HG03378 (cell line): ENCODE results near the gene CXCR4.

ENCODE experiments used
- ATAC-seq: cut with Tn5 transposase; IDR thresholded peaks from one replicate; pipeline ENCODE4 v1.9.1; 2021; ENCODE audit warnings: mild to moderate bottlenecking, moderate library complexity; ENCODE audit not compliant: unreplicated experiment

Gene CXCR4

DNA sequence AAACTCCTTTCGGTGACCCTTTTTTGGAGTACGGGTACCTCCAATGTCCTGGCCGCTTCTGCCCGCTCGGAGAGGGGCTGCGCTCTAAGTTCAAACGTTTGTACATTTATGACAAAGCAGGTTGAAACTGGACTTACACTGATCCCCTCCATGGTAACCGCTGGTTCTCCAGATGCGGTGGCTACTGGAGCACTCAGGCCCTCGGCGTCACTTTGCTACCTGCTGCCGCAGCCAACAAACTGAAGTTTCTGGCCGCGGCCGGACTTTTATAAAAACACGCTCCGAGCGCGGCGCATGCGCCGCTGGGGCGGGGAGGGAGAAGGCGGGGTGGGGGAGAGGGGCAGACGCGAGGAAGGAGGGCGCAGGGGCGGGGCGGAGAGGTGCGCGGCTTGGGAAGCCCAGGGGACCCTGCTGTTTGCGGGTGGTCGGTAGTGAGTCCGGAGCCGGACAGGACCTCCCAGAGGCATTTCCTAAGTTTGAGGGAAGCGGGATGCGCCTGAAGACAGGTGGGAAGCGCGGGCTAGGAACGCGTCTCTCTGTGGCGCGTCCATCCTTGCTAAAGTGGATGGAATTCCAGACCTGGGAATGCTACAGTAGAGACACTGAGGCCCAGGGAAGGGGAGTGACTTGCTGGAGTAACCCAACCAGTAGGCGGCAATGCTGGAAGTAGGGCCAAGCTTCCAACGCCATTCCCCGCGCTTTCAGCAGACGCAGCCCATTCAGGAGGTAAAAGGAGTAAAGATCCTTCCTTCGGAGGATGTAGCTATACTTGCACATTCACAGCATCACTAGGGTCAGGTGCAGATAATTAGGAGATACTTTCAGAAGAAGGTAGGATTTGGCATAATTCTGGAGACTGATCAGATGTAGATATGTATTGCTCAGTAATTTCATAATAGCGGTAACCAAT is at the start of gene CXCR4:
Gene CXCR4, minus strand, starts transcription at position 241 of the 910 bp plus-strand sequence. Its CDS starts 89 bp downstream, at position 152.
- ATAC-seq: no peak

DNA sequence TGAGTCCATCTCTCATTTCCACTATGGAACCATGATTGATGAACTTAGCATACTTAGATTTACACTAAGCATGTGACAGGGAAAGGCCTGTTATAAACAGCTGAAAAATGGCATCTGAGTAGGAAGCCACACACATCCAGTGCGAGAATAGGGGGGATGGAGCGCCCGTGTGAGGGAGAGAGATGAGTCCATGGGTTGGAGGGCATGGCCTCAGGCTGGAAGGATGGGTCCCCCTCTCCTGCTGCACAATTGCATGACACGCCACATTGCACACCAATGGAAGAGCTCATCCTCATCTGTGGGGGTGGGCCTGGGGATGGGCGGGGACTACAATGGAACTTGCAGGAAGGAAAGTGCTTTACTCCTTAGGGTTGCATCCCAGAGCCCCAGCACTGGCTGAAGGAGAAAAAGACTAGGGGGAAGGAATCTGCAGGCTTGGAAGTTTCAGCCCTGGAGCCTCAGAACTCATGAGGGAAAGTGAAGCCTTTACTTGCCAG is 46.4 kb upstream of the CXCR4 start:
- ATAC-seq: no peak

DNA sequence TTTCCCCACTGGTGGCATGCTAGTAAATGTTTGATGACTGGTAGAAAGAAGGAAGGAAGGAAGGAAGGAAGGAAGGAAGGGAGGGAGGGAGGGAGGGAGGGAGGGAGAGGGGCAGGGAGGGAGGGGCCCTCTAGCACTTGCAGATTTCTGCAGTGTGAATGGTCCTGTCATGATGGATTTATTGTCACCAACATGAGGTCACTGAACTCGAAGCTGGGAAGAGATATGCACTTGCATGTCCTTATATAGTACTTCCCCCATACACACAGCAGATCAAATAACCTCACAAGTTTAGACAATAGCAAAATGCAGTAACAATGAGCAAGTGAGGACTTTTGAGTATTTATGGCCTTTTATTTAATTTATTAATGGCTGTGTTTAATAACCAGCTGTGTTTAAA is 44.5 kb upstream of the CXCR4 start:
- ATAC-seq: no peak

DNA sequence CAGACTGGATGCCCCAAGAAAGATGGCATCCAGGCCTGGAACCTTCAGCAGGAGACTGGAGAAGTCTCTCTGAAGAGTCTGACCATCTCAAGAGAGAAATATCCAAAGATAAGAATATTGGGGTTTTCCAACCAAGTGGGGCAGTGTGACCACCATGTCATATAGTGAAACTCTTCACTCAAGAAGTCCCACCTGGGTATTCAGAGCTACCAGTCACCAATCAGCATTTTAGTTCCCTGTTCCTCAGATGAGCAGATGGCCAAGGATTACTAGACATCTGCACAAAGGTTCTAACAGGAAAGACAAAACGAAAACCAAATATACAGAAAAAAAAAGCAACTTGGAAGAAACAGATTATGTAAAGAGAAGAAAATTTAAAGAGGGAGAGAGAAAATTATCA is 38.5 kb upstream of the CXCR4 start:
- ATAC-seq: no peak

DNA sequence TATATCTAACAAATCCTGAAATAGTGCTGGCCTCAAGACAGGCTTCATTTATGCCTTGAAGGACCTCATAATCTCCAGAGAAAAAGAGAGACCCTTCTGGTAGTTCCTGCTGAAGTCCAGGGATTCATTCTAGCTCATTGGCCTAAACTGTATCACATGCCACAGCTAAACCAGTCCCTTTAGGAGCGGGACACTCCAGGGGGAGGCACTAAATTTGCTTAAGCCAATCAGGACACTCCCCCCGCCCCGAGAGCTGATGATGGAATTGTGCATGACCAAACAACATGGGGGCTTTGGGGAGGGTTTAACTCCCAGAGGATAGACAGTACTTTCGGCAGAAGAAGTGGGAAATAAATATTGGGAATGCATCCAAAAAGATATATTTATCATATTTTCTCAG is 36.4 kb upstream of the CXCR4 start:
- no peak for ATAC-seq

DNA sequence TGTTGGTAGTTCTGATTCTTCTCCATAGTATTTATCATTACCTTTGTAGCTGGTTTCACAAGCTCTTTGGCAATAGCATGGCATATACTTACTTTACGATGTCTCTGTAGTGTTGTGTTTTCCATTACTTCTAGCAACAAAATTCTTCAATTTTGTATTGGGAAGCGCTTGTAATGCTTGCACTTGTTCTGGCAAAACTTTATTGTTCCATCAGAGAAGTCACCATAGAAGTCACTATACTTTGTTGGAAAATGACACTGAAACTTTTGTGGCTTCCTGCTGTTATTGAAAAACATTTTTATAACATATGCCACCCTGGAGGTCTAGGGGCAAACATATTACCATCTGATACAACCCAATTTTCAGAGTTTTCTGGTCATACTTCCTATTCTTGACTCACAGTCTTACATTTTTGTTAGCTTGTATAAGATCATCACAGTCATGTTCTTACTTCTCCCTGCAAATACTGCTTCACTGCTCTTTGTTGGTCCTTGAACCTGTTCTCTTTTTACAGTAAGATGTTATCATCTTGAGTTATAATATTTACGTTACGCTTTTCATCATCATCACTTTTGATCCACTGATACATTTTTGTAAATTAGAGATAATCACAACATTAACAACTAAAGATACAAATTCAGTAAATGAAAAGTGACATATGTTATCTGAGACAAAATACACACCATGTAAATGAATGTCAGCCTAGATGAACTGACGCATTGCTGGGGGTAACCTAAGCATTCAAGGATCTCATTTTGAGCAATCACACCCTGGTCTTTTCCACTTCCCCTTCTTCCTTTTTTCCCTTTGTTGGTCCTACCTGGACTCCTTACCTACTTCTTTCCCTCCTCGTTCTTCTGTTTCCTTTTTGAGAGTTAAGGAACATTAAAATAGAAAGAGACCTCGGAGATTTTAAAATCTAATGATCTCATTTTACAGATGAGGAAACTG is 33.3 kb upstream of the CXCR4 start:
- no peak for ATAC-seq

DNA sequence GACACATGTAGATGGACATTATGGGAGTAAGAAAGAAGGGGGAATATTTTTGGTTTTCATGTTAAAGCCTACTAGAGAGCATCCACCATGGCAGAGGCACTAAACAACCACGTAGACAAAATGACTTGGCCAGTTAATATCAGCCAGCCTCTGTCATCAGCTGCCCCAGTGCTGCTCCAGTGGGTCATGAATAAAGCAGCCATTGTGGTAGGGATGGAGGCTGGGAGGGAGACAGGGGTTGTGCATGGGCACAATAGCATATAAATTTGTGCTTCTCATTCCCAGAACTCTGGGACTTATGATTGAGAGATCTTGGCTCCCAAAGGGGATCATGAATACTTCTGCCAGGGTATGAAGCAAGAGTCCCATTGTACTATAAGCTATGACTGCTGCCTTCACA is 31.1 kb upstream of the CXCR4 start:
- no peak for ATAC-seq

DNA sequence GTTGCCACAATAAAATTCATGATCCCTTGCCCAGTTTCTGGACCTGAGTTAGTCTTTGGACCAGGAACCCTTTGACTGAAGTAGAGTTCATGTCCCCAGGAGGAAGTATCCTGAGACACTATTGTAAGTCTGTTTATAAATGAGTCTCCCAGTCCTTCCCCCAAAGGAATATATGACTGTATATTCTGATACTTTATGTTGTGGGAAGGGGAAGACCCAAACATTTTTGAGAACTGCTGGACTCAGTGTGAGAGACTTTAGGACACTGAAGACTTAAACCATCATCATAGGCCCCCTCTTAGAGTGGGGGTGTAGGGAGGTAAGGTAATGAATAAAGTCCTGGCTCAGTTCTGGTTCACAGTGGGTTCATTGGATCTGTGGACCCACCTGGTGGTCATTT is 28.6 kb upstream of the CXCR4 start:
- ATAC-seq: no peak

DNA sequence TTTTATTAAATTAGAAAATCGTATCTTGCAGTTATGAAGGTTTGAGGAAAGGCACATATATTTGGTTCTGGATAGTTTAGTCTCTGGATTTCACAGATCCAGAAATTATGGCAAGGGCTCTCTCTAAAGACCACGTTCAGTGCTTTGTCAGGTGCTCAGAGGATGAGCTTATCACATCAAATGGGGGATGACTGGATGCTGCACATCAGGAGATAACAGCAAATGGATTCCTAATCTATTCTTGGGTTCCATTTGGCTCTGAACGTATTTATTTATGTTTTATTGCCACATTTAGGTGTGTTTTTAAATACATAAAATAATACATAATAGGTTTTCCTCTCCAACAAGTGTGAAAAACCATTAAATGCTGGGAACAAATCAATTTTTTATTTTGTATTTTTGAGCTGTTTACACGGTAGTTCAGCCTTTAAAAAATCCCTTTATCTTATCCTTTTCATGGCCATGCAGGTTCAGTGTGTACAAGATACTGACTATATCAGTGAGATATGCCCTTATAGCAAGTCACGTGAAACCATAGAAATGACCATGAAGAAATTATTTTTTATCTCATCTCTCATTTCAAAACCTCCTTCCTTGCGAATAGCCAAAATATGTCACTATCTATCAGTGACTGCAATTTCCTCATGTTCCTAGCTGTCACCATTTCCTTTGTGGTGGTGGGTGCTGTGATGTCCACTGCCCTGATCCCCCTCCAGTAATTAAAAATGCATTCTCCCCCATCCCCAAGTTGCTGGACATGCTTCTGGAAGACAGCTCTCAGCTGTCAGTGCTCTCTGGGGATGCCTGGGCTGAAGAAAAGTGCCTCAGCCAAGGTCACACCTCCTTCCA is 25.9 kb upstream of the CXCR4 start:
- no peak for ATAC-seq

DNA sequence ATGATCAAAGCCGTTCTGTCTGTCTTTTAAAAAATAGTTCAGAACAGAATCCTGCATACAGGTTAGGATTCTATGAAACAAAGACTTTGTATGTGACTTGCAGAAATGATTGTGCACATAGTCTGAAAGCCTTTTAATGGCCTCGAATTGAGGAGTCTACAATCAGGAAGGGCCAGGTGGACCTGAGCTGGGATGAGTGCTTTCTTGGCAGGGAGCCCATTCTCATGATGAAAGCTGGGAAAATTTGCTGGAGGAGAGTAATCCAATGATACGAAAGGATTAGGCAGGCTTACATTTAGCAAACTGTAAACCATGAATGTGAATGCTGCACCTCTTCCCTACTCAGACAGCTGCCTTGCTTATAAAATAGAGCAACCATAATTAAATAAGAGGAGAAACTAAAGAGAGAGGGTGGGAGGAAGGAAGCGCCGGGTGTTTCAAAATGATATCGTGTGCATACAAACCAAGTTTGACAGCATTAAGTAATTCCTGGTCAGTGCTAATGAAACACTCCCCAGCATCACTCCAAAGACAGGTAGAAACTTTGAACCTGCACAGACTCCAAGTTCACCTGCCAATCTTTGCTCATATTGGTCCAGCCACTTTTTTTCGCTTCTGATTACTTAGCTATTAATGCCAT is 23.7 kb upstream of the CXCR4 start:
- no peak for ATAC-seq

DNA sequence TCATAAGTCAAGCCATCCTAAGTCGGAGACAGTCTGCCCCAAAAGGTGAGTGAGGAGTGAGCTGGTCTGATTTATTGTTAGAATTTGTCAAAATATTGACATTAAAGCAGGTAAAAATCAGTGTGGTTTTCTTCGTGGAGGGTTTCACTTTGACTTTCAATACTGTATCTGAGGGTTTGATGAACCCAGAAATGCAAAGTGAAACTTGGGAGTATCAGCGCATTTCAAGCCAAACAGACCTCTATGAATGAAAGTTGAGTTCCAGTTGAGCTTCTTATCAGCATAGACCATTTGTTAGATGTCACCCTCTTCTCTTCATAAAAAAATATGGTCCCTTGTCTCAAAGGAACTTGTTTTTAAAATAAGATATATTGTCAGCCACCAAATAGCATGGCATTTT is 21.7 kb upstream of the CXCR4 start:
- ATAC-seq: peak; percentile 46

DNA sequence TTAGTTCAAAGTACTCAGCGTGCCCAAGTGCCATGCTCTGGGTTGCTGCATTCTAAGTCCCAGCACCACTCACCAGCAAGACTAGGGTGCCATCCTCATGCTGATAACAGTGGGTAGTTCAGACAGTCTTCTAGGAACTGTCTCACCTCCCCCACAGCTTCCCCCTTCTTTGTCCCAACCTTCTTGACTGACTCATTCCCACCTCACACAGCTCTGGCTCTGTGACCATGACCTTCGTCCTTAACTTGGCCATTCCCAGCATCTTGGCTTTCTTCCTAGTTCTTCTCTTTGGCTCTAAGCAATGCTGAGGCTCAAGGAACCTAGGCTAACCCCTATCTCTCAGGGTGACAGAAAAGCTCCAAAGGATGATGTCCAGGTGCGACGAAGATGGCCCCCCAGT is 20.0 kb upstream of the CXCR4 start:
- no peak for ATAC-seq

DNA sequence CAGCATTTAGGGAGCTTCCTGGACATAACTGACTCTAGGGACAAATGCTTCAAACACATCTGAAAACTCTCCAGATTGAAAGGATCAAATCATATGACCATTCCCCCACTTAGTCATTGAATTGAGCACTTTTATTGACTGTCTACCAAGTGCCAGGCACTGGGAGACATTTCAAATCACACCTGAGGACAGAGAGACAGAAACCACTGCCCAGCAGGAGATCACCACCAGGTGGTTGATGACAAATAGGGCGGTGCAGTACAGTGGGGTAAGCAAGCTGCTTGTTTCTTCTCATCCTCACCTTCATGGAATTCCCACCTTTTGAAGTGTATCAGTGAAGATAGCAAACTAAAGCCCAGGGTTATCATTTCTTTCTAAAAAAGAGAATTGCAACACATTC is 19.0 kb upstream of the CXCR4 start:
- no peak for ATAC-seq

DNA sequence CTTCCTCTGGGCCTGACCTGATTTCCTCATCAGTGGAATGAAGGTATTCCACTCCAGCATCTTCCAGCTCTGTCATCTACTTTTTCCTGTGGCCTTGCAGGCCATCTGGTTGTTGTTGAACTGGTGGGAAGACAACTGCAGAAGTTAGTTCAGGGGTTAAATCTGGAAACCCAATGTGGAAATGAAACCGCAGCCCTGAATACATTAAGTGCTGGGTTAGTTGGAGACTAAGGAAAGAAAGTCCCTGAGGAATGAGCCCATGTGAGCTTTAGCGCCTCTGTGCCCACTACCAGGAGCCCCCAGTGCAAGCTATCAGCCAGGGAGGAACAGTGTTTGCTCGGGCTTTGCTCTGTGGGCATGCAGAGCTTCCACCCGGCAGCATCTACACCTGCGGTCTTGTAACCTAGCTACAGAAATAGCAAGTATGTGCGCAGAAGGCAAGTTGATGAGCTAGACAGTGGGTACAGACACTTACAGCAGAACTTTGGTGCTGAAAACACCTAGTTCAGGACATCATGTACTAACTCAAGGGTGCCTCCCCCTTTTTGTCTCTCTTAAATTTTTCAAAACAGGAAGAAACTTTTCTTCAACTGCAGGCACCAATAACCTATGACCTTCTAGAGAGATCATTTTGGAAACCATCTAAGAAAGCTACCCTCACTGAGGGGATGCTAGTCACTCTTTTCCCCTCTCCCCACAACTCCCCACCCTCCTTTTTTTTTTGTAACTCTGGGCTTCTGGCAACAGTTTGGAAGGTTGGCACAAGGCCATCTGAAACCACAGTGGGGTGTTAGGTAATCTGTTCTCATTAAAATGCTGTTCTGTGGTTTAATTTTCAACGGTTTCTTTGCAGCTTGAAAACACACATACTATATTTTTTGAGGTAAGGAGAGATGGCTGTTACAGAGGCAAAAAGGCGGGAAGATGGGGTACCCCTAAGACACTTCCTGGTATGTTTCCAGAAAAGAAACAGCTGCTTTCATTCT is 18.3 kb upstream of the CXCR4 start:
- peak; percentile 42 for ATAC-seq

DNA sequence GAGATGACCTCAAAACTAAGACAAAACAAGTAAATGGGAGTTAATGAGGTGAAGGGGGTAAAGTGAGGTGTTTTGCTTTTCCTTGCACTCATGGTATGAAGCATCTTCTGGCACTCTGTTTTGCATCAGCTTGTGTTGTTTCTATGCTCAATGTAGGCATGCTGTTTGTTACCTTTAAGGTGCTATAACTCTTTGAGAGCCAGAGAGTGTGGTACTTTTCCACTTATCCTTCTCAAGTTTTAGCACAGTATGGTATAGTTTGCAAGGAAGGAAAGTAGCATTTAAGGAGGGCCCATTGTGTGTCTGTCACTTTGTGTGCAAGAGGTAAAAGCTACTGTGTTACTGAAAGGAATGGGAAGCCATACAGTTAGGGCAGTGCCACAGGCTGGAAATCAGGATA is 17.5 kb upstream of the CXCR4 start:
- no peak for ATAC-seq

DNA sequence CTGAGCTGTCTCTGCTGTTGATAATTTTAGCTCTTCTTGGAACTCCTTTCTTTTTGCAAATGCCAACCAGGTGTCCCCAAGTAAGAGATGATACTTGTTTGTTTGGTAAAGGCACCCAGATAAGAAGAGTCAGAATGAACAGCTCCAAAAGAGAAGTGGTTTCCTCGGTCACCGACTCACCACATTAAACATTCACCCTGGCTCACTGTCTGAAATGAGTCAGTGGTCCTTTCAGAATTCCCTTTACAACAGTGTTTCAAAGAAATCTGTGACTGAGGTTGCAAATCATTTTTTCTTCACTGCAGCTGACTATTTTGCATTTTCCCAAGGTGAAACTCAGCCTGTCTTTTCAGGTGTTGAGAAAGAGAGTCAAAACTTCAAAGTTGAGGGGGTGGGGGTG is 16.2 kb upstream of the CXCR4 start:
- peak; percentile 16 for ATAC-seq

DNA sequence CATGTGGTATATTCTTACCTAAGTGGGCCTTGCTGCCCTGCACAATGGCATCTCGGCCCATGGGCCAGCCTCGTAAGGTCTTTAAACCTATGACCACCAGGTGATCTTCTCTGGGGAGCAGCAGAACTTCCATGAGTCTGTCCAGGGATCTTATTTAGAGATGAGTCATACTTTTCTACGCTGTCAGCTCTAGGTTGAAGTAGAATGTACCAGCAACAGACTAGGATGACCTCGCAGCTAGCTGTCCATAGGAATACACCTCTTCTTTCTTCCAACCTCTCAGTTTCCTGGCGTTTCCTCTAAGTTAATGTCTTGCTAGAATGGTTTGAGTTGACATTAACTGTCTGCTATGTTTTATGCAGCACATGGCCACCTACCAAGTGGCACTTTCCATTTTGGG is 15.6 kb upstream of the CXCR4 start:
- no peak for ATAC-seq

DNA sequence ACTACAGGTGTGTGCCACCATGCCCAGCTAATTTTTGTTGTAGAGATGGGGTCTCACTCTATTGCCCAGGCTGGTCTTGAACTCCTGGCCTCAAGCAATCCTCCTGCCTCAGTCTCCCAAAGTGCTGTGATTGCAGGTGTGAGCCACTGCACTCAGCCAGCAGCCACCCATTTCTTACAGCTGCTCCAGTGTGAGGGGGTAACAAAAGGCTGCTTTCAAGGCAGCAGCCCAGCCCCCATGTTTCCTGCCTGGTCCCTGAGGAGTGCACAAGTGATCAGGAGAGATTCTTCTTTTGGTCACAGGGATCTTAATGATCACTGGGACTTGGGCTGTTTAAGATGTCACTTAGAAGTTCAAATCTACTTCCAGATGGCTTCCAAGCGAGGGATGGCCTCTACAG is 15.2 kb upstream of the CXCR4 start:
- no peak for ATAC-seq

DNA sequence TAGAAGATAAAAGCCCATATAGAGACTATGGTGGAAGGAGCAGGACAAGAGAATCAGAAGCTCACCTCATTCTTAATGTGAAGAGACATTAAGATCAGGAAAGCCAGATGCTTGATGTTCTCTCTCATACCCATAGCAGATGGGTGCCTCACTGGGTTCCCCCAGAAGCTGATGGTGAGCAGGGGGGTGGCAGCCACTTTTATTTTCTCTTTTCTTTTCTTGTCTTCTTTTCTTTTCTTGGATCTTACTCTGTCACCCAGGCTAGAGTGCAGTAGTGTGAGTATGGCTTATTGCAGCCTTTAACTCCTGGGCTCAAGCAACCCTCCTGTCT is 14.8 kb upstream of the CXCR4 start:
- ATAC-seq: no peak
